ENCODE results near the gene FAM114A2. TPM values are rescaled to one million over a fixed set of nuclear protein-coding genes. Genes with fewer than 3 reads are reported as not detected.
A peak's percentile ranks its signal among the peaks of the same experiment; 100 is the strongest.

FAM114A2 gene
- total RNA-seq, 4 donors from 2014 or later = 17.4 to 20.5 (median 17.9) TPM

- no peak for DNase-seq (ENCODE audit: extremely low spot score)
- intact Hi-C loops (cut with DNase I) = no loop called here
- TF ChIP-seq POLR2AphosphoS5 (IDR thresholded peaks at IDR 0.05) = no peak
- TF ChIP-seq POLR2A (IDR thresholded peaks at IDR 0.05; ENCODE audit: low read depth) = no peak
- no peak for TF ChIP-seq CTCF (IDR thresholded peaks at IDR 0.05)
- H3K9me3 ChIP-seq = no peaks in the 10 kb centered on the region
- H3K27me3 ChIP-seq = peaks cover 0 to 11% (median 0%) of the 10 kb centered on the region in 4 donors
- 92% methylated on average over 4 of the region's 4 CpGs for WGBS
- no peaks in the 10 kb centered on the region for H3K36me3 ChIP-seq
- no peak overlapping the region for H3K27ac ChIP-seq (replicated peaks in 1 of 4)
- H3K4me3 ChIP-seq = no peak overlapping the region
- H3K4me1 ChIP-seq = no peaks in the 10 kb centered on the region
Measured at GRCh38 chr5:153981905-153982605, 56.7 kb downstream of the FAM114A2 start.

- Histone ChIP-seq H3K4me3 (no peak overlapping the region), H3K9me3 (no peaks in the 10 kb centered on the region), H3K36me3 (no peaks in the 10 kb centered on the region), H3K27ac (replicated peaks in 1 of 4) (no peak overlapping the region), H3K27me3 (peaks cover 0 to 15% (median 0%) of the 10 kb centered on the region in 4 donors), H3K4me1 (no peaks in the 10 kb centered on the region)
- intact Hi-C loops (cut with DNase I) = loop anchor here (5.0 to 10.0 kb wide), 2 partner anchors 203 to 426 kb away; no protein-coding TSS in a partner anchor
- TF ChIP-seq POLR2AphosphoS5 (IDR thresholded peaks at IDR 0.05) (no peak), POLR2A (IDR thresholded peaks at IDR 0.05; ENCODE audit: low read depth) (no peak)
- no peak for DNase-seq (ENCODE audit: extremely low spot score)
- WGBS = 73% methylated on average over 4 of the region's 4 CpGs
Measured at GRCh38 chr5:153979028-153979783, 59.5 kb downstream of the FAM114A2 start.

GRCh38 chr5:153974813-153975163 is 63.9 kb downstream of the FAM114A2 start:
- Histone ChIP-seq H3K4me1 (no peaks in the 10 kb centered on the region), H3K27me3 (peaks cover 0 to 15% (median 0%) of the 10 kb centered on the region in 4 donors), H3K27ac (replicated peaks in 1 of 4) (no peak overlapping the region), H3K4me3 (no peak overlapping the region), H3K36me3 (no peaks in the 10 kb centered on the region), H3K9me3 (no peaks in the 10 kb centered on the region)
- intact Hi-C loops (cut with DNase I) = loop anchor here (5.0 to 10.0 kb wide), 2 partner anchors 208 to 430 kb away; no protein-coding TSS in a partner anchor
- TF ChIP-seq POLR2A (IDR thresholded peaks at IDR 0.05; ENCODE audit: low read depth) (no peak), EP300 (IDR thresholded peaks at IDR 0.05) (no peak), POLR2AphosphoS5 (IDR thresholded peaks at IDR 0.05) (no peak), CTCF (IDR thresholded peaks at IDR 0.05) (no peak)
- no peak for DNase-seq (ENCODE audit: extremely low spot score)

GRCh38 chr5:153974131-153974812 is 64.4 kb downstream of the FAM114A2 start:
- intact Hi-C loops (cut with DNase I) = loop anchor here (10.0 kb wide), 1 partner anchor 431 kb away; no protein-coding TSS in a partner anchor
- H3K9me3 ChIP-seq = no peaks in the 10 kb centered on the region
- H3K27ac ChIP-seq (replicated peaks in 1 of 4) = no peak overlapping the region
- H3K4me1 ChIP-seq = no peaks in the 10 kb centered on the region
- peak; percentile 75 for DNase-seq (ENCODE audit: extremely low spot score)
- no peaks in the 10 kb centered on the region for H3K36me3 ChIP-seq
- no peak overlapping the region for H3K4me3 ChIP-seq
- WGBS = 22% methylated on average over 7 of the region's 7 CpGs
- peaks cover 0 to 15% (median 0%) of the 10 kb centered on the region in 4 donors for H3K27me3 ChIP-seq
- TF ChIP-seq EP300 (IDR thresholded peaks at IDR 0.05) (no peak), CTCF (IDR thresholded peaks at IDR 0.05) (peak; percentile 51 to 67 (median 53)), POLR2AphosphoS5 (IDR thresholded peaks at IDR 0.05) (no peak), POLR2A (IDR thresholded peaks at IDR 0.05; ENCODE audit: low read depth) (no peak)

GRCh38 chr5:153972240-153972639 is 66.5 kb downstream of the FAM114A2 start:
- TF ChIP-seq POLR2AphosphoS5 (IDR thresholded peaks at IDR 0.05) = no peak
- H3K27me3 ChIP-seq = peaks cover 0 to 4% (median 0%) of the 10 kb centered on the region in 4 donors
- intact Hi-C loops (cut with DNase I) = loop anchor here (10.0 kb wide), 1 partner anchor 433 kb away; no protein-coding TSS in a partner anchor
- no peak overlapping the region for H3K4me3 ChIP-seq
- peak; percentile 21 for DNase-seq (ENCODE audit: extremely low spot score)
- 77% methylated on average over 2 of the region's 2 CpGs for WGBS
- no peak overlapping the region for H3K27ac ChIP-seq (replicated peaks in 1 of 4)
- H3K4me1 ChIP-seq = no peaks in the 10 kb centered on the region
- H3K36me3 ChIP-seq = no peaks in the 10 kb centered on the region
- H3K9me3 ChIP-seq = no peaks in the 10 kb centered on the region

Data from esophagus muscularis mucosa (tissue), 4 donors.